ENCODE results near the gene SYNPO2. TPM values are rescaled to one million over a fixed set of nuclear protein-coding genes. Genes with fewer than 3 reads are reported as not detected.

SYNPO2 gene
- total and polyA plus RNA-seq, 2 of the 13 experiments (the other 11 are each of a cell fraction or from before 2014, with no cell fraction given), result not detected

DNA sequence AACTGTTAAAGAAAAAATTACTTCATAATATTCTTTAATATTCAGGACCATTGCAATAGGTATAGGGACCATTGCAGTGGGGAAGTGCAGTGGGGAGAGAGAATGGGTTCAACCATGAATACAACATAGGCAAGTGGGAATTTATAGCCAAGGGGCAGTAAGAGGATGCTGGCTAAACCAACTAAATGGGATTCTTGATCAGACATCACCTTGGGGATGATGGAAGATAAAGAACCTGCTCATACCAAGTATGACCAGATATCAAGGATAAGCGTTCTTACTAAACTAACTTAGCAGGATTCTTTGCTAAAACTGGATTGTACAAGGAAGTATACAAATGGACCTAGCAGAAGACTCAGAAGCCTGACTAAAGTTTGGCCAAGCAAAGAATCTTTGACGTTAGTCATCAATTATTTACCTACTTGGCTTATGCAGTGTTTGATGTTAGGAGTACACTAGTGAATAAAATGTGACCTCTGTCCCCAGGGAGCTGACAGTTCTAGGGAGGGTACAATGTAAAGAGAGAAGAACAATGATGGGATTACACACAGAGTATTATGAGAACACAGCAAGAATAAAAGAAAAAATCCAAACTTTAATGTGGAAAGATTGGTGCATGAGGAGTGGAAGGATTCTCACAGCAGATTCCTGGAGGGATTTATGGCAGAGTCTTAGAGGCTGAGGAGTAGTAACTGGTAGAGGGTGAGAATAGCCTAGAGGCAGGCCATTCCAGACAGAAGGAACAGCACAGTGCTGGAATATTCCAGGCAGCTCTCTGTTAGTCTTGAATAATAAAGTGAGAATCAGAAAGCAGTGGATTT is 192.3 kb downstream of the SYNPO2 start (continued):
- TF ChIP-seq, protein P1, sequence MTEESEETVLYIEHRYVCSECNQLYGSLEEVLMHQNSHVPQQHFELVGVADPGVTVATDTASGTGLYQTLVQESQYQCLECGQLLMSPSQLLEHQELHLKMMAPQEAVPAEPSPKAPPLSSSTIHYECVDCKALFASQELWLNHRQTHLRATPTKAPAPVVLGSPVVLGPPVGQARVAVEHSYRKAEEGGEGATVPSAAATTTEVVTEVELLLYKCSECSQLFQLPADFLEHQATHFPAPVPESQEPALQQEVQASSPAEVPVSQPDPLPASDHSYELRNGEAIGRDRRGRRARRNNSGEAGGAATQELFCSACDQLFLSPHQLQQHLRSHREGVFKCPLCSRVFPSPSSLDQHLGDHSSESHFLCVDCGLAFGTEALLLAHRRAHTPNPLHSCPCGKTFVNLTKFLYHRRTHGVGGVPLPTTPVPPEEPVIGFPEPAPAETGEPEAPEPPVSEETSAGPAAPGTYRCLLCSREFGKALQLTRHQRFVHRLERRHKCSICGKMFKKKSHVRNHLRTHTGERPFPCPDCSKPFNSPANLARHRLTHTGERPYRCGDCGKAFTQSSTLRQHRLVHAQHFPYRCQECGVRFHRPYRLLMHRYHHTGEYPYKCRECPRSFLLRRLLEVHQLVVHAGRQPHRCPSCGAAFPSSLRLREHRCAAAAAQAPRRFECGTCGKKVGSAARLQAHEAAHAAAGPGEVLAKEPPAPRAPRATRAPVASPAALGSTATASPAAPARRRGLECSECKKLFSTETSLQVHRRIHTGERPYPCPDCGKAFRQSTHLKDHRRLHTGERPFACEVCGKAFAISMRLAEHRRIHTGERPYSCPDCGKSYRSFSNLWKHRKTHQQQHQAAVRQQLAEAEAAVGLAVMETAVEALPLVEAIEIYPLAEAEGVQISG (CRISPR knock-in tag; IDR thresholded peaks at IDR 0.05), result no peak
- TF ChIP-seq ZNF530 (CRISPR knock-in tag; IDR thresholded peaks at IDR 0.05; ENCODE audit: low read depth) (no peak), ZNF274 (CRISPR knock-in tag; IDR thresholded peaks at IDR 0.05) (no peak), KDM1A (CRISPR knock-in tag; IDR thresholded peaks at IDR 0.05) (no peak), KMT2B (CRISPR knock-in tag; IDR thresholded peaks at IDR 0.05) (0 out of 2 replicates have a peak, but pooled peaks have one; percentile 14), KAT8 (CRISPR knock-in tag; IDR thresholded peaks at IDR 0.05) (peak; percentile 53; the same call in 1 of the 2 replicates), ZBTB38 (CRISPR knock-in tag; IDR thresholded peaks at IDR 0.05) (no peak), ZNF484 (CRISPR knock-in tag; IDR thresholded peaks at IDR 0.05; ENCODE audit: borderline replicate concordance, low read depth) (no peak), GATA4 (IDR thresholded peaks at IDR 0.05; ENCODE audit: borderline replicate concordance, low read depth) (no peak), NCOA2 (CRISPR knock-in tag; IDR thresholded peaks at IDR 0.05) (peak; percentile 81), ZNF296 (CRISPR knock-in tag; conservative IDR thresholded peaks at IDR 0.05) (no peak), ZMYM4 (CRISPR knock-in tag; IDR thresholded peaks at IDR 0.05) (peak; percentile 30; the same call in 1 of the 2 replicates), ZMAT3 (CRISPR knock-in tag; conservative IDR thresholded peaks at IDR 0.05) (0 out of 2 replicates have a peak, but pooled peaks have one; percentile 33), U2AF1 (optimal IDR thresholded peaks at IDR 0.05; ENCODE audit: low read depth, low read length) (no peak), YEATS2 (CRISPR knock-in tag; IDR thresholded peaks at IDR 0.05; ENCODE audit: borderline replicate concordance) (no peak; the same call in 1 of the 2 replicates), JDP2 (CRISPR knock-in tag; IDR thresholded peaks at IDR 0.05; ENCODE audit: borderline replicate concordance) (no peak)
- TF ChIP-seq, protein P2, sequence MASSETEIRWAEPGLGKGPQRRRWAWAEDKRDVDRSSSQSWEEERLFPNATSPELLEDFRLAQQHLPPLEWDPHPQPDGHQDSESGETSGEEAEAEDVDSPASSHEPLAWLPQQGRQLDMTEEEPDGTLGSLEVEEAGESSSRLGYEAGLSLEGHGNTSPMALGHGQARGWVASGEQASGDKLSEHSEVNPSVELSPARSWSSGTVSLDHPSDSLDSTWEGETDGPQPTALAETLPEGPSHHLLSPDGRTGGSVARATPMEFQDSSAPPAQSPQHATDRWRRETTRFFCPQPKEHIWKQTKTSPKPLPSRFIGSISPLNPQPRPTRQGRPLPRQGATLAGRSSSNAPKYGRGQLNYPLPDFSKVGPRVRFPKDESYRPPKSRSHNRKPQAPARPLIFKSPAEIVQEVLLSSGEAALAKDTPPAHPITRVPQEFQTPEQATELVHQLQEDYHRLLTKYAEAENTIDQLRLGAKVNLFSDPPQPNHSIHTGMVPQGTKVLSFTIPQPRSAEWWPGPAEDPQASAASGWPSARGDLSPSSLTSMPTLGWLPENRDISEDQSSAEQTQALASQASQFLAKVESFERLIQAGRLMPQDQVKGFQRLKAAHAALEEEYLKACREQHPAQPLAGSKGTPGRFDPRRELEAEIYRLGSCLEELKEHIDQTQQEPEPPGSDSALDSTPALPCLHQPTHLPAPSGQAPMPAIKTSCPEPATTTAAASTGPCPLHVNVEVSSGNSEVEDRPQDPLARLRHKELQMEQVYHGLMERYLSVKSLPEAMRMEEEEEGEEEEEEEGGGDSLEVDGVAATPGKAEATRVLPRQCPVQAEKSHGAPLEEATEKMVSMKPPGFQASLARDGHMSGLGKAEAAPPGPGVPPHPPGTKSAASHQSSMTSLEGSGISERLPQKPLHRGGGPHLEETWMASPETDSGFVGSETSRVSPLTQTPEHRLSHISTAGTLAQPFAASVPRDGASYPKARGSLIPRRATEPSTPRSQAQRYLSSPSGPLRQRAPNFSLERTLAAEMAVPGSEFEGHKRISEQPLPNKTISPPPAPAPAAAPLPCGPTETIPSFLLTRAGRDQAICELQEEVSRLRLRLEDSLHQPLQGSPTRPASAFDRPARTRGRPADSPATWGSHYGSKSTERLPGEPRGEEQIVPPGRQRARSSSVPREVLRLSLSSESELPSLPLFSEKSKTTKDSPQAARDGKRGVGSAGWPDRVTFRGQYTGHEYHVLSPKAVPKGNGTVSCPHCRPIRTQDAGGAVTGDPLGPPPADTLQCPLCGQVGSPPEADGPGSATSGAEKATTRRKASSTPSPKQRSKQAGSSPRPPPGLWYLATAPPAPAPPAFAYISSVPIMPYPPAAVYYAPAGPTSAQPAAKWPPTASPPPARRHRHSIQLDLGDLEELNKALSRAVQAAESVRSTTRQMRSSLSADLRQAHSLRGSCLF (CRISPR knock-in tag; IDR thresholded peaks at IDR 0.05; ENCODE audit: borderline replicate concordance), result no peak
- TF ChIP-seq, protein P3, sequence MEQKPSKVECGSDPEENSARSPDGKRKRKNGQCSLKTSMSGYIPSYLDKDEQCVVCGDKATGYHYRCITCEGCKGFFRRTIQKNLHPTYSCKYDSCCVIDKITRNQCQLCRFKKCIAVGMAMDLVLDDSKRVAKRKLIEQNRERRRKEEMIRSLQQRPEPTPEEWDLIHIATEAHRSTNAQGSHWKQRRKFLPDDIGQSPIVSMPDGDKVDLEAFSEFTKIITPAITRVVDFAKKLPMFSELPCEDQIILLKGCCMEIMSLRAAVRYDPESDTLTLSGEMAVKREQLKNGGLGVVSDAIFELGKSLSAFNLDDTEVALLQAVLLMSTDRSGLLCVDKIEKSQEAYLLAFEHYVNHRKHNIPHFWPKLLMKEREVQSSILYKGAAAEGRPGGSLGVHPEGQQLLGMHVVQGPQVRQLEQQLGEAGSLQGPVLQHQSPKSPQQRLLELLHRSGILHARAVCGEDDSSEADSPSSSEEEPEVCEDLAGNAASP (CRISPR knock-in tag; IDR thresholded peaks at IDR 0.05; ENCODE audit: borderline replicate concordance), result 0 out of 2 replicates have a peak, but pooled peaks have one; percentile 17

All from HepG2 (cell line).